Stimulated activated CD8-positive, alpha-beta memory T cell treated with anti-CD3 and anti-CD28 coated beads, Interleukin-7, amount 100 ng/mL, for 24 hours (primary cell): Measurements from ENCODE around the gene IRF5.

Experiments
- DNase-seq: peaks from one replicate; pipeline ENCODE4 v3.0.0-alpha.2; 2020; ENCODE audit warnings: low read depth

The IRF5 gene

GRCh38 chr7:128937647-128938543 lies at the start of gene IRF5:
Gene IRF5, plus strand, starts transcription at chr7:128937927. Its CDS starts 4,155 bp downstream, at chr7:128942082.
- DNase-seq = no peak

- DNase-seq = no peak
These were observed 49.5 kb upstream of the IRF5 start for GRCh38 chr7:128888039-128888755.

- no peak for DNase-seq
These were observed 49.0 kb upstream of the IRF5 start for GRCh38 chr7:128888756-128889095.

GRCh38 chr7:128889121-128889520 lies 48.6 kb upstream of the IRF5 start:
- DNase-seq = no peak

- DNase-seq = no peak
These were observed 47.2 kb upstream of the IRF5 start for GRCh38 chr7:128890306-128891109.

- DNase-seq = no peak
These were observed 46.4 kb upstream of the IRF5 start for GRCh38 chr7:128891110-128891941.

- DNase-seq = no peak
These were observed 45.8 kb upstream of the IRF5 start for GRCh38 chr7:128891942-128892269.

GRCh38 chr7:128892521-128893250 lies 45.0 kb upstream of the IRF5 start:
- DNase-seq = no peak

GRCh38 chr7:128893251-128894100 lies 44.3 kb upstream of the IRF5 start:
- DNase-seq = no peak

- DNase-seq = no peak
These were observed 43.7 kb upstream of the IRF5 start for GRCh38 chr7:128894101-128894440.

GRCh38 chr7:128895320-128895719 lies 42.4 kb upstream of the IRF5 start:
- no peak for DNase-seq

- no peak for DNase-seq
These were observed 38.3 kb upstream of the IRF5 start for GRCh38 chr7:128899392-128899791.

GRCh38 chr7:128900237-128900636 lies 37.5 kb upstream of the IRF5 start:
- DNase-seq = no peak

- DNase-seq = no peak
These were observed 34.8 kb upstream of the IRF5 start for GRCh38 chr7:128902761-128903585.

GRCh38 chr7:128903621-128904361 lies 33.9 kb upstream of the IRF5 start:
- no peak for DNase-seq

GRCh38 chr7:128904381-128905197 lies 33.1 kb upstream of the IRF5 start:
- no peak for DNase-seq

- DNase-seq = no peak
These were observed 31.5 kb upstream of the IRF5 start for GRCh38 chr7:128906001-128906765.
